GM19193 (cell line): Measurements from ENCODE around the gene SLC16A10.

Source experiments
- POLR2A ChIP-seq: IDR thresholded peaks from 4 replicates; pipeline ENCODE4 v1.6.1; 2011; ENCODE audit not compliant: insufficient read depth, insufficient read length; ENCODE audit errors: extremely low read depth

SLC16A10 gene

DNA sequence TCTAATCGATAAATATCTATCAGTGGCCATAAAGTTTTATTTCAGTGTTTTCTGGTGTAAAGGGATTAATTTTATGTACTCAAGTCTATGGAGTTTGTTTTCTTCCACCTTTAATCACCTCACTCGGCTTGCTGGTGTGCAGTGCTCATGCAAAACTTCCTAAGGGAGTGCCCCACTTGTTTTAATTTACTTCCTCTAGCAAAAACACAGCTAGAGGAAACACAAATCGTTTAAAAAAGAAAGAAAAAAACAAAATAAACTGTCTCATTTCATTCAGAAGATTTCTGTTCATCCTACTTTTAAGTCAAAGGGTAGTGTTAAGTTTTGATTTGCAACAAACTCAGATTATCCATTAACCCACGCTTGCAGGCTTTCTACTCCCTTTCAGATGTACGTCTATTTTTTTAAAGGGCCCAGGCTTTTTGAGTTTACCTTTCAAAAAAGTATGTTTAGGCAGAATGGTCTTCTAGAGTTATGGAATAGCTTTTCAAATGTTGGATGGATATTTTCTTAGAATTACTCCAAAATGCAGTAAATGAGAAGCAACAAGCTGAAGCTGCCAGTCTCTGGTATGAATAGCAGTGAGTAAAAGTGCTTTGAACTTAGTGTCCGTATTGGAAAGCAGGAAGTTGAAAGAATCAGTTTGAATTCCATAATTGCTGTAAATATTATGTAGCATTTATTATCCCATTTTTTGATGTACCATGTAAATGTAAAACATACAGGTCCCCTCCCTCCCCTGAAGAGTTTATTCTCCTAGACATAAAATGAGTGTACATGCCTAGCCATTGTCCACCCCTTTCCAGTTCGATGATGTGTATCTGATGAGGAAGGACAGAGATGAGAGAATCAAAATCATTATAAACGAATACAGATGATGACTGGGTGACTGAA lies 113.3 kb downstream of the SLC16A10 start:
- TF ChIP-seq POLR2A = no peak

DNA sequence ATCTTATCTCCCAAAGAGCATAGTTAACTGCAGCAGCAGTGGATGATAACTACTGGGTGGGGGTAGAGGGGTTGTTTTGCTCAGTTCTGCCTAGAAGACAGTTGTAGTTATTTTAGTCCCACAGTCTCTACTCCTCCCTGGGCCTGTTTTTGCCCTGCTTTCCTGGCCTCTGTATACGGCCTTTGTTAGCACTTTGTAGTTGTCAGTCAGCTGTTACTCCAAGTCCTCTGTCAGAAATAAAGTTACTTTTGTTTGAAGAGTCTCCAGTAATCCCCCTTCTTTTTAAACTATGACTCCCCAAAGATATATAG lies 113.9 kb downstream of the SLC16A10 start:
- TF ChIP-seq POLR2A = no peak

- TF ChIP-seq POLR2A = no peak
Measured at GRCh38 chr6:111201764-111202163, 114.5 kb downstream of the SLC16A10 start.

DNA sequence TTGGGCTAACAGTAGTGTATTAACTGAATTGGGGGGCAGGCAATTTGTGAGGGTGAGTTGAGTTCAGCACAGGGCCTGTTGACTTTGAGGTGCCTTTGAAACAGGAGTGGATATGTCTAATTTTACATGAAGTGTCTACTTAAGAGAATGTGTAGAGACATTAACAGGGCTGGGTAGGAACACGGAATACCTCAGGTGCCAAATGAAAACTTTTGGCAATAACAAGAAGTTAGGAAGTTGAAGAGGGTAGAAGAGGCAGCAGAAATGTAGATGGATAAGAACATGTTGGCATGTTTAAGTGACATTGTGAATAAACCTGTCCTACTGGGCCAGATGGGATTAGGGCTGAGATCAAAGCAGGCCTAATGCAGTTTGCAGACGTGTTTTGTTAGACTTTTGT lies 117.0 kb downstream of the SLC16A10 start:
- TF ChIP-seq POLR2A = no peak

GRCh38 chr6:111204881-111205280 lies 117.6 kb downstream of the SLC16A10 start:
- TF ChIP-seq POLR2A = no peak

DNA sequence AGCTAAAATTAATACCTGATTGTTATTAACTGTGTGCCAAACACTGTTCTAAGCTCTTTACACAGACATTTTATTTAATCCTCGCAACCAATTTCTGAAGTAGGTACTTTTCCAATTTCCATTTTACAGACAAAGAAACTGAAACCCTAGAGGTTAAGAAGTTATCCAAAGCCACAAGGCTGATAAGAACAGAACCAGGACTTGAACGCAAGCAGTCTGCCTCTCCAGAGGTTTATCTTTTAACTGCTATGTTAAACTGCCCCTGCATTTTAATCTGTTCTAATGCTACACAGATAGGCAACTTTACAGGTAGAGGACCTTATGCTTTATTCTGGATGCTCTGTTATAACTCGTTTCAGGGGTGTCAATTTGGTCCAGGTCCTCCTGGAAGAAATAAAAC lies 118.2 kb downstream of the SLC16A10 start:
- TF ChIP-seq POLR2A = no peak

GRCh38 chr6:111207141-111207858 lies 120.0 kb downstream of the SLC16A10 start:
- no peak for TF ChIP-seq POLR2A

DNA sequence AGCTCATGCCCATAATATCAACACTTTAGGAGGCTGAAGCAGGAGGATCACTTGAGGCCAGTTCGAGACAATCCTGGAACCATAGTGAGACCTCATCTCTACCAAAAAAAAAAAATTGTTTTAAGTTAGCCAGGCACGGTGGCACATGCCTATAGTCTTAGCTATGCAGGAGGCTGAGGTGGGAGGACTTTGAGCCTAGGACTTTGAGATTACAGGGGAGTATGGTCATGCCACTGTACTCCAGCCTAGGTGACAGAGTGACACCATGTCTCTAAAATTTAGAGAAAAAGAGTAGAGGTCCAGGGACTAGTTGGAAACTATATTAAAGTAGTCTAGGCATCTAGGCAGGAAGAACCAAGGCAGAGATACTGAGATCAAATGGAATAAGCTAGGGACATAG lies 121.6 kb downstream of the SLC16A10 start:
- TF ChIP-seq POLR2A = no peak

DNA sequence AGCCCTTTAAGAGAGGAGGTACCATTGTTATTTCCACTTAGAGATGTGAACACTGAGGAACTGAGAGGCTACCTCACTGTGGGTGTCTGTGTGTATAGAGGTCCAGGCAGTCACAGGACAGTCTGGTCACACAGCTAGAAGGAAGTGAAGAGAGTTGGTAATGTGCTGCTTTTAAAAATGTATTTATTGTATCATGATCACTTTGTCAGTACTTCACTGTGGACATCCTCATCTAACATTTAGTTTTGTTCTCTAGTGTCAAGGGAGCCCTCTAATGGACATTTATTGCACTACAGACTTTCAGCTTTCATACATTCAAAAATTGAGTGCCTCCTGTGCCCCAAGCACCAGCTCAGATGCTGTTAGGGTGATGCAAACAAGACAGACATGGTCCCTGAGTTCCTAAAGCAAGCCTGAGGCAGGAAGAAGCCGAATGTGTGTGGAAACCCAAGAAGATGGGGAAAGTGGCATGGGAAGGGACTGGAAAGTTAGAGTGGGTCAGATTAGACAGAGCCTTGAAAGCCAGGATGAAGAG lies 123.0 kb downstream of the SLC16A10 start:
- TF ChIP-seq POLR2A = no peak

DNA sequence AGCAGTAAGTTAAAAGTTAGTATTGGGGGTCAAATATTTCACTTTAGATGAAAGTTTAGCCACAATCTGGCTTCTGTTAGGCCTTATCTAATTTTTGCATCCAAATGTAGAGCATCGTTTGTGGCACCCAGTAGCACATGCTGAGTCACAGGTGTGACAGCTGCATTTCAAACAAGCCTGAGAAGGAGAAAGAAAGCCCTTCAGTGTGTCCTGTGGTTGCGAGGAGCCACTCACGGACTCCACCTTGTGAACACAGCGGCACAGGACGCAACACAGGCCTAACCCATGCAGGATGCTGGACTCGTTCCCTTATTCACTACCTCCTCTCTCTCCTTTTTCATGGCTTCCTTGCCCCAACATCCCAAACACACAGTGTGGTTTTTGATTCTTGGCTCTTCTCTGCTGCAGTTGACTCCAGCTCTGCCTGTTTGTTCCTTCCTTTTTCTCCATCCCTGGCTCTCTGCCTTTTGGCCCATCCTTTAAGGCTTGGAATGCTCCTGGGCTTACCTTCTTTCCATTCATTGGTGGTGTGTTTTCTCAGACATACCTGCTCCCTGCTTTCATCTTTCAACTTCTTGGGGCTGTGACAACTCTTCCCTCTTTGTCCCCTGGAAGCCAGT lies 124.2 kb downstream of the SLC16A10 start:
- TF ChIP-seq POLR2A = no peak

GRCh38 chr6:111212625-111213024 lies 125.3 kb downstream of the SLC16A10 start:
- TF ChIP-seq POLR2A = no peak

DNA sequence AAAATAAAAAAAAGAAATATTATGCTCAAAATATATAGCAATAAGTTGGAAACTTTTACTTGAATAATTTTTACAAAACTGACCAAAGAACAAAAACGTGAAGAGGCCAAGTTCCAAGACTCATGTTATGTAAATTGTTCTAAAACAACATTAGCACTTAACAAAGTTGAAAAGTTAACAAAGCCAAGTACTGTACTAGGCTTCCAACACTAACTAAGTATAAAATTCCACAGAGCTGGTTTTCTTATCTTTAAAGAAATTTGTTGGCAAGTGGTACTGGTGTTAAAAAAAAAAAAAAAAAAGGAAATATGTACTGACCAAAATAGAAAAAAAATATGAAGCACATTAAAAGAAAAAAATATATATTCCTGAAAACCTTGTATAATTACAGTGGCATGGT lies 127.8 kb downstream of the SLC16A10 start:
- no peak for TF ChIP-seq POLR2A

DNA sequence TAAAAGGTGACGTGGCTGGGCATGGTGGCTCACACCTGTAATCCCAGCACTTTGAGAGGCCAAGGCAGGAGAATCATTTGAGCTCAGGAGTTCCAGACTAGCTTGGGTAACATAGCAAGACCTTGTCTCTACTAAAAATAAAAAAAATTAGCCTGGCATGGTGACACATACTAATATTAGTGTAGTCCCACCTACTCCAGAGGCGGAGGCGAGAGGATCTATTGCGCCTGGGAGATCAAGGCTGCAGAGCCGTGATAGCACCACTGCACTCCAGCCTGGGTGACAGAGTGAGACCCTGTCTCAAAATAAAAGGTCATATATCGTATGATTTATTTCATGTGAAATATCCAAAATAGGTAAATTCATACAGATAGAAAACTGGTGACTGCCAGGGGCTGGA lies 132.5 kb downstream of the SLC16A10 start:
- TF ChIP-seq POLR2A = no peak

GRCh38 chr6:111220383-111221031 lies 133.2 kb downstream of the SLC16A10 start:
- no peak for TF ChIP-seq POLR2A

DNA sequence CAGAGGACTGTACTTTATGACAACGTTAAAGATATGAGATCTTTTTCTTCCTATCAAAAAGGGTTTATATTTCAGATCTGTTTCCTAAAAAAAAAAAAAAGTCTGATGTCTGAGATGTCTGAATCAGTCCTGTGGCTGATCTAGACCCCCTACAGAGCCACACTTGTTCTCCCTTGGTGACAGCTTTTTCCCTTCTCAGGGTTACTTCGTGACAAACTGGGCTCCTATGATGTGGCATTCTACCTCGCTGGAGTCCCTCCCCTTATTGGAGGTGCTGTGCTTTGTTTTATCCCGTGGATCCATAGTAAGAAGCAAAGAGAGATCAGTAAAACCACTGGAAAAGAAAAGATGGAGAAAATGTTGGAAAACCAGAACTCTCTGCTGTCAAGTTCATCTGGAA lies 134.5 kb downstream of the SLC16A10 start:
- no peak for TF ChIP-seq POLR2A

GRCh38 chr6:111222341-111222740 lies 135.0 kb downstream of the SLC16A10 start:
- TF ChIP-seq POLR2A = no peak

- no peak for TF ChIP-seq POLR2A
Measured at GRCh38 chr6:111228094-111228493, 140.8 kb downstream of the SLC16A10 start.
